HG03159 (cell line): ENCODE measurements around the gene TAAR9.
"Not testable (repeated sequence)": the region's sequence is repeated elsewhere in the genome, so short reads cannot be mapped to it uniquely, and the experiment has no call there.

ENCODE experiments used
- ATAC-seq: cut with Tn5 transposase; IDR thresholded peaks from one replicate; pipeline ENCODE4 v1.9.1; 2021; ENCODE audit warnings: mild to moderate bottlenecking, moderate library complexity; ENCODE audit not compliant: unreplicated experiment

Gene TAAR9

DNA sequence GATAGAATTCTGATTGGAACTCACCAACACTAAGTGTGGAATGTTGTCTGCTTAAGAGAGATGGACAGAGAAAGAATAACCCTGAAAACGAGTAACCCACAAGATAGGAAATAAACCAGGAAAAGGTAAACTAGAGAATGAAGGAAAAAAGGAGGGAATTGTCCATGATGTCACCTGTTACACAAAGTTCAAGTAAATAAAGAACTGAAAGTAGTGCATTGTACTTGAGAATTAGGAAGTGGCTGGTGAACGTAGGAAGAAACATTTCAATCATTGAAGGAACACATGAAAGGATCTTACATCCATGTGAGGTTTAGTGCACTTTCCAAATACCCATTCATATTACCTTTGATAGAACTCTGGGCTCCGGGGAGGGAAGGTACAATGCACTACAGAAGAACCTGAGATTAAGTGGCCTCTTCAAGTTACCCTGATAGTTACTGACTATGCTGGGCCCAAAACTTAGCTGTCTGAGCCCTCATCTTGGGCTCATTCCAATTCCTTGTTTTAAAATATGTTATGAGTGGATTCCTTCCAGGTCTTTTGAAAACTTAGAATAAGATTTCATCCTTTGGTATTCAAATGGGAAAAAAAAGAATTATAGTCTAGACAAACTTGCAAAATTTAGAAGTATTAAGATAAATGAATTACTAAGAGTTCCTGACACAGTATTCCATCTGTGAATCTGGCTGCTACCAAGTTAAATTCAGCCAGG, 24.1 kb upstream of the TAAR9 start:
- no peak for ATAC-seq

DNA sequence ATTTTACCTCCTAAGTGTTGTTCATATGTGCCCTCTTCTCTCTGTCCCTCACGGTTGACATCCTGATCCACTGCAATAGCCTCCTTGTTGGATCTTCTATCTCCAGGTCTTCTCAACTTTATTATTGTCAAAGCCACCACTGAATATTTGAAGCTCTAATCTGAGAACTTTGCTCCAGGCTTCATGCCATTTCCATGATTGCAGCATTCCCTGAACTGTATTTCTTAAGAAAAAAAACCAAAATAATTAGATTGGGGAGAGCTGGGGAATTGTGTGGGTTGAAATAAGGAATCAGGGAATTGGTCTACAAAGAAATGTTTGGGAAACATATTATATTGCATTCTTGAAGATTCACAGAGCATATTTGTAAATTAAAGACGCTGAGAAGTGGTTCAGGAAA, 22.7 kb upstream of the TAAR9 start:
- no peak for ATAC-seq

DNA sequence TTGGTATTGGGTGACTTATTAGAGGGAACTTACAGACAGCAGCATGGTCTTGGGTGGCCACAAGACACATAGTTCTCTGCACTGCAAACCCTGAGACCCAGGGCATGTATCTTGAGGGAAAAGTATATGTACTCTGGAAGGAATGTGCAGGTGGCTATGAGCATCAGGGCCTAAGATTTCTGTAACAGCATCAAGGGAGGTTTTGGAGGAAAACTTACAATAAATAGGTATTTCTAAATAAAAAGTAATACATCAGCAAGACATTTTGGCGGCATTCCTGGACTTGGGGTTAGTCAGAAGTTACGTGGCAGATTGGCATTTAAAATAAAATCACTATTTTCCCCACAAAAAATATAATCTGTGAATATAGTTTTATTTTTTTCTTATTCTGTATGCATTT, 17.1 kb upstream of the TAAR9 start:
- ATAC-seq: no peak

DNA sequence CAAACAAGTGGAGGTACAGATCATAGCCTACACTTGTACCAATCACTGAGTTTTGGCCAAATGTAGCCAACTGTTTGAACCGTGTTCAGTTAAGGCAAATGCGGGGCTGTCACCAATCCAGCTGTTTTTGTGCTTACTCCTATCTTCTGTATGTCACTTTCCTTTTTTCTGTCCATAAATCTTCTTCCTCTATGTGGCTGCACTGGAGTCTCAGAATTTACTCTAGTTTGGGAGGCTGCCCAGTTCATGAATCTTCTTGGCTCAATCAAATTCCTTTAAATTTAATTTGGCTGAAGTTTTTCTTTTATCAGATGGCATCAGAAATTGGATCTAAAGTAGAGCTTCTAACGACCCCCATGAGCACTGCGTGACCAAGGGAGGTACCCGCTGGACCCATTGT, 13.4 kb upstream of the TAAR9 start:
- ATAC-seq: no peak

DNA sequence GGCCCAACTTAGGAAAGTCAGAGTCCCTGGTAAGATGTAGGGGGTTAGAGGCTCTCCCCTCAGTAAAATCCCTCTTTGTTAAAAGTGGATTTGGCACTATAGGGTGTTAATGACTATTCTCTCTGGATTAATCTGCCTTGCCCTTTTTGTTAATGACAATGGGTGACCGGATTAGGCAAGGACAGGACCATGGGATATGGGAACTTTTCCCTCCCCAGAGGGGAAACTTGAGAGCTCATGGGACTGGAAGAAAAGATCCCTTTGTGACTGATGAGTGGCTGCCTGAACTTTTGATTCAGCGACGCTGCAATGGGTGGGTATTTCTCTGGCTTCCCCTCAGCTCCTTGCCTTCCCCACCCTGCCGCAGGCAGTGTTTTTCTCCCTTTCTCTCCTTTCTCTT, 12.2 kb upstream of the TAAR9 start:
- ATAC-seq: no peak

DNA sequence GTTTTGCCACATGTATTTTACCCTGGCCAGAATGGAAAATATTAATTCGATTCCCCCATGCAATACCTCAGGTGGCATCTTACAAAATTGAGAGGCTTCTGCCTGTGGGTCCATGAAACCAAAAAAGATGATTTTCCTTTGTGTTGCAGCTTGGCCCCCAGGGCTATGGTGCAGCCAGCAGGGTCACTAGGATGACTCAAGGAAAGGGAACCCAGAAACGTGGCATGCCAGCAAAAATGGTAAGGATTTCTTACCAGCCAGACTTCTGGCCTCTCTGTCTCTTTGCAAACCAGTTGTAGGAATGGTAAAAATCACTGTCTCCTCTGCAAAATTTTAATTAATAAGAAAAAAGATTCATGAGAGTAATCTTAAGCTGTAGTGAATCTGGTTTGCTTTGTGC, 11.6 kb upstream of the TAAR9 start:
- ATAC-seq: no peak

DNA sequence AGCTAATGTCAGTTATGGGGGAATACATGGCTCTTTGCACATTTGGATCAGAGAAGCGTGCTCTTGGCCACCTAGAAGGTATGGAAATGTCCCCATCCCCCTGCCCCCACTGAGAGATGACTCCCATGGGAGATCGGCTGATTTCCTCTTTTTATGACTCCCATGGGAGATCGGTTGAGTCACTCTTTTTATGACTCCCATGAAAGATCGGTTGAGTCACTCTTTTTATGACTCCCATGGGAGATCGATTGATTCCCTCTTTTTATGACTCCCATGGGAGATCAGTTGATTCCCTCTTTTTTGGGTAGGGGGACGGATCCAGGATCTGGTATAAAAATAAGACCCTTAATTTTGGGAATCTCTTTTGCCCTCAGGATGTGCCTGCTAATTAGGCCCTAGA, 10.3 kb upstream of the TAAR9 start:
- no peak for ATAC-seq

DNA sequence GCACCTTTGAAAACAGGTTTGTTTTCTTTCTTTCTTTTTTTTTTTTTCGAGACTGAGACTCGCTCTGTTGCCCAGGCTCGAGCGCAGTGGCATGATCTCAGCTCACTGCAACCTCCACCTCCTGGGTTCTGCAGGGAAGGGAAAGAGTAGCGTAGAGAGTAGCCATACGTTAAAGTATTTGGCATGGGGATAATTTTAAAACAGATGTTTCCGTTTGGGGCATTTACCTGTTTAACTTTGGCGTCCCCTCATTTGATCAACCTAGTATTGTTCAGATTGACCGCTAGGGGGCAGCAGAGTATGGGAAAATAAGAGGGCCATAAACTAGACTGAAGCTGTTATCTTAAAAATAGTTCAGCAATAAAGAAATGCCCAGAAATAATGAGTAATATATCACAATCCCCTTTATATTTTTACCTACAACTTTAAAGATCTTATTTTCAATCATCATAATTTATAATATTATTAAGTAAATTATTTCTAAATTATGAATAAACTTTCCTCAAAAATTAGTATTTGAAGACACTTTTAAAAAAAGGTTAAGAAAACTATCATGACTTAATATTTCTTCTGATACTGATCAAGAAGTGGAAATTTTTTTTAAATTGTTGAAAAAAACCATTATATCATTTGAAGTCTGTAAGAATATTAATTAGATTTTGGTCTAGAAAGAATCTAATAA, 7.6 kb upstream of the TAAR9 start:
- ATAC-seq: peak; percentile 93

DNA sequence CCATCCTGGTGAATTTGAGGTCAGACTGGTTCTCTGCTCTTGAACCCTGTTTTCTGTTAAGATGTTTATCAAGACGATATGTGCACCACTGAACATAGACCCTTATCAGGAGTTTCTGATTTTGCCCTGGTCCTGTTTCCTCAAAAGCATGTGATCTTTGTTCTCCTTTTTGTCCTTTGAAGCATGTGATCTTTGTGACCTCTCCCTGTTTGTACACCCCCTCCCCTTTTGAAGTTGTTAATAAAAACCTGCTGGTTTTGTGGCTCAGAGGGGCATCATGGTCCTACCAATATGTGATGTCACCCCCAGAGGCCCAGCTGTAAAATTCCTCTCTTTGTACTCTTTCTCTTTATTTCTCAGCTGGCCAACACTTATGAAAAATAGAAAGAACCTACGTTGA, 3.5 kb upstream of the TAAR9 start:
- not testable (repeated sequence) for ATAC-seq

DNA sequence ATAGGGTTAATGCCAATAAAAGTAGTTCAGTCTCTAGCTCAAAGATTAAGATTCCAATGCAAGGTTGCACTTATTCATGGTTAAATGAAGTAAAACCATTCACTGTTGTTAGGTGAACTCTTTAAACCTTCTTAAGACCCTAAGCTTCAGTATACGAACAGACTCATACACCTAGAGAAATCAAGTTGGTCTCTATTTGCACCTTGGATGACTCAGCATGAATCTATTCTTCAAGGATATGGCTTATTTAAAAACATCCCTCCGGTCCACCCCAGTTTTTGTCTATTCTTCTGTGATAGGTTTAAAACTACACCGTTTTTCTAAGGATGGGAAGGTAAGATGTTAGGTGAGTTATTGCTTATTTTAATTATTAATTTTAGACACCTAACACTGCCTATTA, 932 bp upstream of the TAAR9 start:
- no peak for ATAC-seq

DNA sequence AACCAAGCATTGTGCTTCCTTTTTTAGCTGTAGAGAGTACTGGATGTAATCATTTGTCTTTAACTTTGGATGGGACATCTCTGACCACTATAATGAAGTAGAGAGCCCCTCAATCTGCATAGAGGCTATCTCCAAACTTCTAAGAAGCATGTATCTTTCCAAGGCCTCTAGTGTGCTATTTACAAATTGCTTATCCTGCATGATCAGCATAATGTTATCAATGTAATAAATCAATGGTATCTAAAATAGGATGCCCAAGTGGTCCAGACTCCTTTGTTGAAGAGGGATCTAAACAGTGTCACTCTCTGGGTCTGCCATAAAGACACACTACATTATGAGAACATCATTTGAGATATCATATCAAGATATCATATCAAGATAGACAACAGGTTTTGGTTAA, 6.7 kb downstream of the TAAR9 start:
- no peak for ATAC-seq

DNA sequence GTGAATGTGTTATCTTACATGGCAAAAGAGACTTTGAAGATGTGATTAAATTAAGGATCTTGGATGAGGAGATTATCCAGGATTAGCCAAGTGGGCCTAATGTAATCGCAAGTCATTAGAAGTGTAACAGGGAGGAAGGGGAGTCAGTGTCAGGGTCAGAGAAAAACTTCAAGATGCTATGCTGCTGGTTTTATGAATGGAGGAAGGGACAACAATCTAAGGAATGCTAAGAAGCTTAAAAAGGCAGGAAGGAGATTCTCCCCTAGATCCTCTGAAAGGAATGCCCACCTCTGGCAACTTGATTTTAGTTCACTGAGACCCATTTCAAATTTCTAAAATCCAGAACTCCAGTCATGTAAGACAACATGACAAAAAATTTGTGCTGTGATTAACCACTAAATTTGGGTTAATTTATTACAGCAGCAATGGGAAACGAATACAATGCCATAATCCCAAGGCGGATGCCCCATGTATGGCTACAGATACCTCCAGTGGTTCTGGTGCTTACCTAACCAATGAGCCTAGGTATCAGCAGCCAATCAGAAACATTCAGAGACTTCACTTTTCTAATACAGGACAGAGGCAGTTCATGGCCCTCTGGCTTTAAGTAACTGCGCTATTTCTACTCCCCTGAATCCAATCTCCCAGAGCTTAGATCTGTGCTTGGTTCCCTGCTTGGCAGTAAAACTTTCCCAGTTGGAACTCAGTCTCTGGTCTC, 10.8 kb downstream of the TAAR9 start:
- no peak for ATAC-seq

DNA sequence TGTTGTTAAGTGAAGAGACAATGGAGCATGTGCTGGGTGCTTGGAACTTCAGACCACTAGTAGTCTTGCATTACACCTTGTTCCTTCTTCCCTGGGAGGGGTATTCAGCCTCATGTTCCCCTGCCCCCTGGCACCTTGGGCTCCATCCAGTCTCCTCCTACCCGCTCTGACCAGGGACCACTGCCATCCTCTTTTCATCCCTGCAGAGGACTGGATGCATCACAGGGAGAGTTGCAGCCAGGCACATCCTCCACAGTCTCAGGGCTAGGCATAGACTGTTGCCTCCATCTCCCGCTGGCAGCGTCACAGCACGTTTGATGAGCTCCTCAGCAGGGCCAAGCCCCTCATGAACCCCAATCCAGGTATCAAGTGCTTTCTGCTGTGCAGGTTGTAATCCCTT, 13.1 kb downstream of the TAAR9 start:
- ATAC-seq: no peak

DNA sequence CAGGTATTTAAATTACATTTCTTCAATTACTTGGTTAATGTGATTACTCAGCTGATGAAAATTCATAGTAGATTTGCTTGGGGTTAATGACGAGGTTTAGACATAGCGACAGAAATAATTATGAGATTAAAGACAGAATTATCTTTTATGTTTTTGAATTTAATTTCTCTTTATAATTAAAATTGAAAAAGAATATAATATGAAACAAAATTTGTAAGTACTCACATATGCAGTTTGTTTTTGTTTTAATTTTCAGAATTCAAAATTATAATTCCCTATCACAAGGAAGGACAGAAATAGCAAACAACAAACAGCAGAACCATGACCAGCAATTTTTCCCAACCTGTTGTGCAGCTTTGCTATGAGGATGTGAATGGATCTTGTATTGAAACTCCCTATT, 14.3 kb downstream of the TAAR9 start, which contains the start of gene TAAR8:
TSS of gene TAAR8 (plus strand) at position 301 of the 400 bp plus-strand sequence. CDS start at position 322, 21 bp downstream.
- no peak for ATAC-seq

DNA sequence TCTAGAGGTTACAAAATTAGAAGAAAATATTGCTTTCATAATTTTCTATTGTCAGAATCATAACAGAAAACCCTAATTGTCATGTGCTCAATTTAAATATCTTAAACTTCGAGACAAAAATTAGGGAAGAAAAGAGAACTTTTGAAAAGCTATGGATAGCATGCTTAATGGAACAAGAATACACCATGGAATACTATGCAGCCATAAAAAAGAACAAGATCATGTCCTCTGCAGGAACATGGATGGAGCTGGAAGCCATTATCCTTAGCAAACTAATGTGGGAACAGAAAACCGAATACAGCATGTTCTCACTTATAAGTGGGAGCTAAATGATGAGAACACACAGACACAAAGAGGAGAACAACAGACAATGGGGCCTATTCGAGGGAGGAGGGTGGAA, 22.0 kb downstream of the TAAR9 start:
- not testable (repeated sequence) for ATAC-seq

DNA sequence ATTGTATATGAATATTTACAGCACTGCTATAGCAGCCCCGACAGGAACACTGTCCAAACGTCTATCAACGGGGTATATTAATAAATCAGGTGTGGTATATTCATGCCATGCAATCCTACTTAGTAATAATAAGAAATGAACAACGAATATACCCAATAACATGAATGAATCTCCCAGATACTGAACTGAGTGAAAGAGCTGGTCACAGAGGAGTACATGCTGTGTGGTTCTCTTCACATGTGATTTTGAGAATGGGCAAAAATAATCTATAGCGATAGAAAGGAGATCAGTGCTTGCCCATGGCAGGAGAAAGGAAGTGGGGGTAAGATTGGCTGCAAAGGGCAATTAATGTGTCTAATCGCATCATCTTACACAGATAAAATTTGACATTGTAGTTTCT, 28.3 kb downstream of the TAAR9 start:
- ATAC-seq: no peak

DNA sequence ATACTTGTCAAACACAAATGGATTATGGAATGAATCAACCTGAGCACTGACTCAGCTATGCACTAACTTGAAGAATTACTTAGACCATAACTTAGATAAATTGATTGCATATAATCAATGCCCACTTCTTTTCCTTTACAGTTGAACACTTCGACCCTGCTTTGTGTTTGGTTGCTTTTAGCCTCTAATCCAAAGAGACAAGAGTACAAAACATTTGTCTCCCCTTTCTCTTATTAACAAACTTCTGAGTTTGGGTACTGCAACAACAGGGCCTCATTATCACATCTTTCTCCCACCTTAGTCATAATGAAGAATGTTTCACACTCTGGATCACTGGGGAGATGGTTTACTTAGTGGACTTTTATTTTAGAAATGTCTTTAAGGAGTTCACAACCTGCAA, 29.5 kb downstream of the TAAR9 start:
- ATAC-seq: no peak

DNA sequence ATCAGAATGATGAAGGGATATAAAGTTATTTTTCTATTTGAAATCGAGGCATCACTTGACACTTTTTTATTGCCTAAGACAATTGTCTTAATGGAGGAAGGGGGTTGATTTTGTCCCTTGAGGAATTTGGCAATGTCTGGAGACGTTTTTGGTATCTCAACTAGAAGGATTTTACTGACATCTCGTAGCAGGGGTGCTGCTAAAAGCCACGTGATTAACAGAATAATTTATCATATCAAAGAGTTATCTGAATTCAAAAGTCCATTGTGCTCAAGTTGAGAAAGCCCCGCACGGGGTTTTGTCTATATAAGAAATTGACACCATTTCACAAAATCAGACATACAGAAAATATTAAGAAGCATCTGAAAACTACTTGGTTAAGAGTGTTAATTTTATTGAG, 30.5 kb downstream of the TAAR9 start:
- ATAC-seq: no peak

DNA sequence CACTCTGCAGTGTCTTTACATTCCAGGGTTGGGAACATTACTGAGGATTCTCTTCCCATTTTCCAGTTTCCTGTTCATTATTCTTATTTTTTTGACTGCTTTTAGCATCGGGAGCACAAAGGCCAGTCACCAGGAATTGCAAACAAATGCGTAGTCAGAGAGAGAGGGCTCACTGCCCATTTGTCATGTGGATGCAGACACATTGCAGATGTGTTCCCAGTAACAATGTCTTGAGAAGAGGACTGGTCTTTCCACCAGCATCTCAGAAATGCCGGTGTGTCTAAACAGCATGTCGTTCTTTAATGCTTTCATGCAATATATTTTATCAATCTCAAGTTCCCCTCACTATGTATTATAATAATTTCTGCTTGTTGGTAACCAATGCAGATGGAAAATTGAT, 31.1 kb downstream of the TAAR9 start:
- ATAC-seq: no peak

DNA sequence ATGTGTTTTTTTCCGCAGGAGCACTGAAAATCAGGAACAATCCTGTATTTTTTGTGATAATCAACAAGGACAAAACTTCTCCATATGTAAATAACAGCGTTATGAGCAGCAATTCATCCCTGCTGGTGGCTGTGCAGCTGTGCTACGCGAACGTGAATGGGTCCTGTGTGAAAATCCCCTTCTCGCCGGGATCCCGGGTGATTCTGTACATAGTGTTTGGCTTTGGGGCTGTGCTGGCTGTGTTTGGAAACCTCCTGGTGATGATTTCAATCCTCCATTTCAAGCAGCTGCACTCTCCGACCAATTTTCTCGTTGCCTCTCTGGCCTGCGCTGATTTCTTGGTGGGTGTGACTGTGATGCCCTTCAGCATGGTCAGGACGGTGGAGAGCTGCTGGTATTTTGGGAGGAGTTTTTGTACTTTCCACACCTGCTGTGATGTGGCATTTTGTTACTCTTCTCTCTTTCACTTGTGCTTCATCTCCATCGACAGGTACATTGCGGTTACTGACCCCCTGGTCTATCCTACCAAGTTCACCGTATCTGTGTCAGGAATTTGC, 32.2 kb downstream of the TAAR9 start, which contains the start of gene TAAR6:
TSS of gene TAAR6 (plus strand) at position 102 of the 557 bp plus-strand sequence. CDS start at position 102, 0 bp downstream.
- ATAC-seq: no peak

DNA sequence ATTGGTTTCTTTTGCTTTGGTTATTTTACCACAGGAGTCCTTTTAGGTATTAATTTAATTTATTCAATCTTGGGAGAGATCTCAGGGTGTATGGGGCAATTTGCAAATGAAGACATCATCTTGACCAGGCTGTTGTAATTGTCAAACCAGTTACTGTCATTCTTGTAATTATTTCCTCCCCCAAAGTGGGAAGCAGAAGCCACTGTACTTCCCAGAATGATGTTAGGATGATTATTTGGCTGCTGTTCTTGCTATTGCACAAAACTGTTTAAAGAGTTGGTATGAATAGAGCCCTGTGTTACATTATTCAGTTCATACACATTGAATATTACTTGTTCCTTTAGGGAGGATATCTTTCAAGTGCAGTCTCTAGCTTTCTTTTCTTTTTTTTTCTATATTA, 33.7 kb downstream of the TAAR9 start:
- no peak for ATAC-seq

DNA sequence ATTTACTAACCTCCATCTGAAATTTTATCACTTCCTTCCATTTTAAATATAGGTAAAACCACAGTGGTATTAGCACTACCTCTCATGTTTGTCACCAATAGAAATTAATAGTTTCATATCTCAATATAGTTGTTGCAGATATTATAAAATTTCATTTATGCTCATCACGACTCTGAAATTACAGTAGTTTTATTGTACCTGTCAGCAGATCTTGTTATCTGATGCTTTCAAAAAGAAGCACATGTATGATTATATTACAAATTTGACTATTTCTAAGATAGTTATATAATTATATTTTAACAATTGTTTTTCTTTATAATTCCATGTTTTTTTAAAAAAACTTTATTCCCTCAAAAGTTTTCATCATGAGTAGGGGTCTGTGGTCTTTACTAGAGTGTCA, 46.6 kb downstream of the TAAR9 start:
- no peak for ATAC-seq
